Lower lobe of right lung (tissue), 2 donors: ENCODE results near the gene KCNMB4. TPM values are rescaled to one million over a fixed set of nuclear protein-coding genes. Genes with fewer than 3 reads are reported as not detected.

ENCODE experiments used
- ATAC-seq, 2 donors: fragments of 200-7000 bp; cut with Tn5 transposase; one replicate each; pipeline ENCODE4 v1.9.1; 2020 to 2022; ENCODE audit warnings: mild to moderate bottlenecking in 2 of 2, moderate library complexity in 2 of 2
- DNase-seq: peaks from one replicate; pipeline ENCODE4 v3.0.0-alpha.2; 2020
- H3K27ac ChIP-seq: fragments of 200-600 bp; one replicate; pipeline ENCODE4 v1.8.0; 2022
- H3K27me3 ChIP-seq: fragments of 200-600 bp; one replicate; pipeline ENCODE4 v1.8.0; 2022; ENCODE audit warnings: low read depth
- H3K36me3 ChIP-seq: fragments of 200-600 bp; one replicate; pipeline ENCODE4 v1.8.0; 2022; ENCODE audit warnings: mild to moderate bottlenecking
- H3K4me1 ChIP-seq: fragments of 200-600 bp; one replicate; pipeline ENCODE4 v1.8.0; 2022
- H3K4me3 ChIP-seq: fragments of 200-600 bp; one replicate; pipeline ENCODE4 v1.8.0; 2022; ENCODE audit warnings: mild to moderate bottlenecking
- H3K9me3 ChIP-seq: fragments of 200-600 bp; one replicate; pipeline ENCODE4 v1.8.0; 2022
- intact Hi-C: fragments of 100-400 bp; cut with DNase I; formaldehyde crosslinking; loops from one replicate; pipeline ENCODE4 v1.11.0; 2022
- total RNA-seq: library from RNA; stranded (reverse); fragmentation: NEBNext Ultra II Directional; extraction: Animal tissue kit (Norgen Biotek cat#: 25700); gene quantifications from one replicate; pipeline ENCODE4 v1.2.1, GENCODE V29; 2021
- TF ChIP-seq, protein P1 (sequence below): fragments of 200-600 bp; IDR thresholded peaks from one replicate; pipeline ENCODE4 v1.8.0; 2022; ENCODE audit warnings: antibody characterized with exemption, mild to moderate bottlenecking
- donor health status: DM: no; HTN: yes; CAD: no; lungs with severe emphysema.

The KCNMB4 gene
- total RNA-seq, 1 donor from 2014 or later: 4.5 TPM

DNA sequence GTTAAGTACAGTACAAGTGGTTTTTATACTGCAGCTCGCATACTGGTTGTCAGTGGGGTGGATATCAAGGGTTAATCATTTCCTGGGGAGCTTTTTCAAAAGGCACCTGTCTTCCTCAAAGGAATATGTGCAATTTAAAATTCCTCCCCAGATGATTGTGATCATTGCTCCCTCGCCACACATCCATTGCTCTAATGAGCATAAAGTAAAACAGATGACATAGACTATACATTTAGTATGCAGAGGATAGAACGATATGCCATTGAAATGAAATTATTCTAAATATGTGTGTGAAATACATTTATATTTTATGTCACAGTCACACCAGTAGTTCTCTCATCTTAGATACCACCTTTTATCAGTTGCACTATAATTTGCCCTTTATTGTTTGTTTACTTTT lies 36.4 kb upstream of the KCNMB4 start:
- no peak overlapping the region for H3K4me3 ChIP-seq
- DNase-seq: no peak
- no peaks in the 10 kb centered on the region for H3K27me3 ChIP-seq
- no peaks in the 10 kb centered on the region for H3K4me1 ChIP-seq
- H3K27ac ChIP-seq: no peak overlapping the region
- intact Hi-C loops: no loop called here
- no peak for ATAC-seq
- H3K36me3 ChIP-seq: peaks cover 5% of the 10 kb centered on the region
- TF ChIP-seq, protein P1, sequence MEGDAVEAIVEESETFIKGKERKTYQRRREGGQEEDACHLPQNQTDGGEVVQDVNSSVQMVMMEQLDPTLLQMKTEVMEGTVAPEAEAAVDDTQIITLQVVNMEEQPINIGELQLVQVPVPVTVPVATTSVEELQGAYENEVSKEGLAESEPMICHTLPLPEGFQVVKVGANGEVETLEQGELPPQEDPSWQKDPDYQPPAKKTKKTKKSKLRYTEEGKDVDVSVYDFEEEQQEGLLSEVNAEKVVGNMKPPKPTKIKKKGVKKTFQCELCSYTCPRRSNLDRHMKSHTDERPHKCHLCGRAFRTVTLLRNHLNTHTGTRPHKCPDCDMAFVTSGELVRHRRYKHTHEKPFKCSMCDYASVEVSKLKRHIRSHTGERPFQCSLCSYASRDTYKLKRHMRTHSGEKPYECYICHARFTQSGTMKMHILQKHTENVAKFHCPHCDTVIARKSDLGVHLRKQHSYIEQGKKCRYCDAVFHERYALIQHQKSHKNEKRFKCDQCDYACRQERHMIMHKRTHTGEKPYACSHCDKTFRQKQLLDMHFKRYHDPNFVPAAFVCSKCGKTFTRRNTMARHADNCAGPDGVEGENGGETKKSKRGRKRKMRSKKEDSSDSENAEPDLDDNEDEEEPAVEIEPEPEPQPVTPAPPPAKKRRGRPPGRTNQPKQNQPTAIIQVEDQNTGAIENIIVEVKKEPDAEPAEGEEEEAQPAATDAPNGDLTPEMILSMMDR: no peak
- no peaks in the 10 kb centered on the region for H3K9me3 ChIP-seq

DNA sequence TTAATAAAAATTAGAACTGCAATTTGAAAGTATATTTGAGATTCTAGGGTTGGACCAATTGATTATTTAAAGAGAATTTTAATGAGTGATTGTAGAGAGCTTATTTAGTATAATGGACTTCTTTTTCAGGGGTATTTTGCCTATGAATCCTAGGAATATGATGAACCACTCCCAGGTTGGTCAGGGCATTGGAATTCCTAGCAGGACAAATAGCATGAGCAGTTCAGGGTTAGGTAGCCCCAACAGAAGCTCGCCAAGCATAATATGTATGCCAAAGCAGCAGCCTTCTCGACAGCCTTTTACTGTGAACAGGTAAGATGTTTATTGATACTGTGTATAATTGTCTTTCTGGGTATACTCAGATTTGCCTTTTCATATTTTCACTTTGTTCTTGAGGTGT lies 35.9 kb upstream of the KCNMB4 start:
- H3K27me3 ChIP-seq: no peaks in the 10 kb centered on the region
- no peaks in the 10 kb centered on the region for H3K4me1 ChIP-seq
- no peak overlapping the region for H3K27ac ChIP-seq
- H3K9me3 ChIP-seq: no peaks in the 10 kb centered on the region
- ATAC-seq (no peak), DNase-seq (no peak)
- TF ChIP-seq, protein P1: no peak
- H3K36me3 ChIP-seq: peaks cover 5% of the 10 kb centered on the region
- no peak overlapping the region for H3K4me3 ChIP-seq
- intact Hi-C loops: no loop called here

DNA sequence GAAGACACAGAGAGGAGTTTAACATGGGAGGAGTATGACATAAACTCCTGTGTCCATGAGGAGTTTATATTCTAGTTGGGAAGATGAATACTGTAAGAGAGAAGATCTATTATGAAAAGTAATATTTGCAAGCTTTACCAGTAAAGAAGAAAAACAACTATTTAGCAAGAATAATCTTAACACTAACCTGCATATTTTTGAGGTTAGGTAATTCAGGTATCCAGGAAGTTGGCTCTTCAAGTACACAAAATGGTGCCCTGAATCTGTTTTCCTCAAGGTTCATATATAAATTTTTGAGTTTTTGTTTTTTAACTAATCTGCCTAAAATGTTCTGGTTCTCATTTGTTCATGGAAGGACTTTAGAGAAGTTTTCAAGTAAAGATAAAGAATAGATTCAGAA lies 33.9 kb upstream of the KCNMB4 start:
- no peak overlapping the region for H3K27ac ChIP-seq
- no peak overlapping the region for H3K4me3 ChIP-seq
- peaks cover 20% of the 10 kb centered on the region for H3K36me3 ChIP-seq
- no peaks in the 10 kb centered on the region for H3K4me1 ChIP-seq
- intact Hi-C loops: no loop called here
- no peaks in the 10 kb centered on the region for H3K9me3 ChIP-seq
- DNase-seq (no peak), ATAC-seq (no peak)
- H3K27me3 ChIP-seq: no peaks in the 10 kb centered on the region
- TF ChIP-seq, protein P1: no peak

DNA sequence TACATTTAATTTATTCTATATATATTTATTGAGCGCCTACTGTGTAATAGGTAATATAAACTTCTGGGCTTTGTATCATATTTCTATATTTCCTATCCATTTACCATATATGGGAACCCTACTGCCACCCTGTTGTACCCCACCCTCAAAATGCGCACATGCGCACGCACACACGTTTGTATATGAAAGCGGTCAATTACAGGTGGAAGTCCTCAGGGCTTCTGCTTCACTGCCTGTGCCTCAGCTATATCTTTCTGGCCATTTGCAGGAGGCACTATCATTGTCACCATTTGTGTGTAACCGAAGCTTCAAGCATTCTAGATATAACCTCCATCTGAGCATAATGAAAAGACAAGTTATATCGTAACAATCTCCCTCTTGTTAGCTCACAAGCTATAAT lies 31.3 kb upstream of the KCNMB4 start:
- Histone ChIP-seq H3K27me3 (no peaks in the 10 kb centered on the region), H3K9me3 (no peaks in the 10 kb centered on the region), H3K27ac (no peak overlapping the region), H3K4me1 (no peaks in the 10 kb centered on the region), H3K36me3 (peaks cover 45% of the 10 kb centered on the region), H3K4me3 (no peak overlapping the region)
- intact Hi-C loops: no loop called here
- ATAC-seq (no peak), DNase-seq (no peak)
- TF ChIP-seq, protein P1: no peak

DNA sequence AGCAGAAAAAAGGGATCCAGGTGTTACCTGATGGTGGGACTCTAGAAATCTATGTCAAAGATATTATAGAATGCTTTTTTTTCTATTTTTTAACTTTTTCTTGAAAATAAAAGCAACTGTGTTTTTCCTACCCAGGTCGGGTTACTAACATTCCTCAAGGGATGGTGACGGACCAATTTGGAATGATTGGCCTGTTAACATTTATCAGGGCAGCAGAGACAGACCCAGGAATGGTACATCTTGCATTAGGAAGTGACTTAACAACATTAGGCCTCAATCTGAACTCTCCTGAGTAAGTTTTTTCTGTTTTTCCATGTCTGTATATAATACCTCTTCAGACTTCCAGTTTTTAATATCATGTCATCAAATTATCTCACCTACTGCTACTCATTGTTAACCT lies 27.6 kb upstream of the KCNMB4 start:
- TF ChIP-seq, protein P1: no peak
- DNase-seq (no peak), ATAC-seq (no peak)
- Histone ChIP-seq H3K4me3 (no peak overlapping the region), H3K27me3 (no peaks in the 10 kb centered on the region), H3K9me3 (no peaks in the 10 kb centered on the region), H3K27ac (no peak overlapping the region), H3K36me3 (peaks cover 78% of the 10 kb centered on the region), H3K4me1 (no peaks in the 10 kb centered on the region)
- intact Hi-C loops: no loop called here

DNA sequence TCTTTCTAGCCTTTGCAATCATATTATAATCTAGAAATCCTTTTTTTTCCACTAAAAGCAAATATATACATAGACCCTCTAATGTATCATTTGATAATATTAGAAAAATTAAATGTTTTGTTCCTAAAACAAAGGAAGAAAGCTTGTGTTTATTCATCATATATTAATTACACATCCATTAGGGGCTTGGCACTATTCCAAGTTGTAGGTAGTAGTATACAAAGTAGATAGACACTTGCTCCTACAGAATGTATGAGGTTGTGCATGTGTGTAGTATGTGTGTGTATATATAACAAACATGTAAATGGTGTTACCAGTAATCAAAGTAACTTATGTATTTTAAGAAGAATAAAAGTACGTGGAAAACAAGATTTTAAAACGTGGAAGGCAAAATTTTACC lies 15.0 kb upstream of the KCNMB4 start:
- Histone ChIP-seq H3K27me3 (no peaks in the 10 kb centered on the region), H3K27ac (no peak overlapping the region), H3K4me1 (no peaks in the 10 kb centered on the region), H3K36me3 (peaks cover 37% of the 10 kb centered on the region), H3K9me3 (no peaks in the 10 kb centered on the region), H3K4me3 (no peak overlapping the region)
- intact Hi-C loops: no loop called here
- DNase-seq: no peak
- ATAC-seq: no peak
- TF ChIP-seq, protein P1: no peak
